Prostate gland (tissue), 2 donors: Measurements from ENCODE around the gene TNRC18. TPM values are rescaled to one million over a fixed set of nuclear protein-coding genes. Genes with fewer than 3 reads are reported as not detected.
"Not testable (repeated sequence)": the region's sequence is repeated elsewhere in the genome, so short reads cannot be mapped to it uniquely, and the experiment has no call there.

Experiments
- DNase-seq: peaks from one replicate; pipeline ENCODE4 v3.0.0-alpha.2; 2019; ENCODE audit warnings: low spot score
- H3K27ac ChIP-seq, 2 donors: fragments of 200-600 bp; sonication (generic); 2 replicates each; pipeline ENCODE4 v1.5.1; 2017 to 2019
- H3K27me3 ChIP-seq: fragments of 200-600 bp; sonication (generic); replicated peaks from 2 replicates; pipeline ENCODE4 v1.5.1; 2019; ENCODE audit not compliant: insufficient read depth
- H3K36me3 ChIP-seq, 2 donors: fragments of 200-600 bp; sonication (generic); 1 replicate in 1 of 2; 2 replicates in 1 of 2; pipeline versions ENCODE4 v1.5.1 to v1.8.1; 2017 to 2019
- H3K4me1 ChIP-seq: fragments of 200-600 bp; sonication (generic); replicated peaks from 2 replicates; pipeline ENCODE4 v1.5.1; 2019
- H3K4me3 ChIP-seq, 2 donors: fragments of 200-600 bp; sonication (generic); 2 replicates each; pipeline ENCODE4 v1.5.1; 2017 to 2019
- H3K9me3 ChIP-seq: fragments of 200-600 bp; sonication (generic); 2 replicates; pipeline ENCODE4 v1.5.1; 2017
- CTCF ChIP-seq, 4 experiments: fragments of 200-600 bp in 2 of 4; fragments of 450-650 bp in 2 of 4; sonication (generic) in 2 of 4; IDR thresholded peaks; 1 replicate in 3 of 4; 2 replicates in 1 of 4; pipeline ENCODE4 v1.5.1; 2016 to 2019; ENCODE audit warnings: antibody characterized with exemption in 4 of 4, mild to moderate bottlenecking in 2 of 4, moderate library complexity in 2 of 4
- POLR2A ChIP-seq: fragments of 450-650 bp; IDR thresholded peaks from one replicate; pipeline ENCODE4 v1.6.1; 2016; ENCODE audit warnings: antibody characterized with exemption, mild to moderate bottlenecking
- POLR2AphosphoS5 ChIP-seq: sonication (generic); formaldehyde crosslinking; IDR thresholded peaks from one replicate; pipeline ENCODE4 v1.6.1; 2017; ENCODE audit warnings: antibody characterized with exemption
- WGBS: methylation state at CpG from one replicate; pipeline ENCODE4 v1.1.5; 2018; 5-methylcytosine and 5-hydroxymethylcytosine counted together
- intact Hi-C: fragments of 100-400 bp; cut with DNase I; formaldehyde crosslinking; loops from one replicate; pipeline ENCODE4 v1.14.2; 2022
- total RNA-seq, 2 donors: library from RNA; depleted of rRNA; stranded (reverse); fragments of >200 nt; gene quantifications; one replicate each; pipeline ENCODE4 v1.1.0, GENCODE V29; 2016

Gene TNRC18
- total RNA-seq: 100 to 1,000 TPM; 138 to 290 TPM

- no peaks in the 10 kb centered on the region for H3K27me3 ChIP-seq
- intact Hi-C loops: loop anchor here (5.0 kb wide), 1 partner anchor 66 kb away; no protein-coding TSS in a partner anchor
- WGBS: under 1% methylated on average over 43 of the region's 67 CpGs
- no peaks in the 10 kb centered on the region for H3K9me3 ChIP-seq
- no peaks in the 10 kb centered on the region for H3K36me3 ChIP-seq
- peak within 1 kb of the TSS; percentile 100 for H3K27ac ChIP-seq
- peaks cover under 1% of the 10 kb centered on the region for H3K4me1 ChIP-seq
- H3K4me3 ChIP-seq: peak within 1 kb of the TSS; percentile 95 to 98
- DNase-seq: peak; percentile 21
- TF ChIP-seq CTCF (IDR thresholded peaks at IDR 0.05) (no peak), POLR2AphosphoS5 (peak; percentile 57), POLR2A (peak; percentile 59)
These were observed at the start of gene TNRC18 for GRCh38 chr7:5423306-5423975. Gene TNRC18 (minus strand): TSS chr7:5423834. CDS start chr7:5421246, 2,588 bp downstream.

- WGBS: 94% methylated on average over 20 of the region's 20 CpGs
These were observed 49.0 kb upstream of the TNRC18 start for GRCh38 chr7:5472432-5473315.

GRCh38 chr7:5471623-5472022, 48.0 kb upstream of the TNRC18 start:
- H3K9me3 ChIP-seq, H3K4me3 ChIP-seq, H3K4me1 ChIP-seq, H3K27me3 ChIP-seq, H3K27ac ChIP-seq, intact Hi-C loops, DNase-seq, H3K36me3 ChIP-seq: not testable (repeated sequence)
- 89% methylated on average over 14 of the region's 14 CpGs for WGBS

More at GRCh38 chr7:5472432-5473315, 49.0 kb upstream of the TNRC18 start:
- H3K27me3 ChIP-seq: no peaks in the 10 kb centered on the region
- no peak overlapping the region for H3K4me3 ChIP-seq
- TF ChIP-seq POLR2A: no peak
- no peak for TF ChIP-seq POLR2AphosphoS5
- no peak for TF ChIP-seq CTCF (IDR thresholded peaks at IDR 0.05)
- no peaks in the 10 kb centered on the region for H3K36me3 ChIP-seq
- no peaks in the 10 kb centered on the region for H3K4me1 ChIP-seq
- H3K27ac ChIP-seq: no peak overlapping the region
- H3K9me3 ChIP-seq: no peaks in the 10 kb centered on the region
- intact Hi-C loops: no loop called here
- DNase-seq: no peak

- no peaks in the 10 kb centered on the region for H3K27me3 ChIP-seq
- TF ChIP-seq POLR2AphosphoS5 (no peak), POLR2A (no peak)
- H3K9me3 ChIP-seq: no peaks in the 10 kb centered on the region
- H3K36me3 ChIP-seq: no peaks in the 10 kb centered on the region
- intact Hi-C loops: no loop called here
- no peak overlapping the region for H3K4me3 ChIP-seq
- 36% methylated on average over 21 of the region's 22 CpGs for WGBS
- H3K27ac ChIP-seq: no peak overlapping the region
- no peak for DNase-seq
- H3K4me1 ChIP-seq: no peaks in the 10 kb centered on the region
These were observed 47.2 kb upstream of the TNRC18 start for GRCh38 chr7:5470816-5471215.

- Histone ChIP-seq H3K9me3 (no peaks in the 10 kb centered on the region), H3K36me3 (no peaks in the 10 kb centered on the region), H3K27ac (no peak overlapping the region), H3K4me1 (no peaks in the 10 kb centered on the region), H3K4me3 (no peak overlapping the region), H3K27me3 (no peaks in the 10 kb centered on the region)
- no peak for TF ChIP-seq POLR2AphosphoS5
- no peak for TF ChIP-seq CTCF (IDR thresholded peaks at IDR 0.05)
- TF ChIP-seq POLR2A: no peak
- intact Hi-C loops: no loop called here
- WGBS: 43% methylated on average over 11 of the region's 15 CpGs
- no peak for DNase-seq
These were observed 46.5 kb upstream of the TNRC18 start for GRCh38 chr7:5470167-5470532.
